Stimulated activated effector memory CD8-positive, alpha-beta T cell treated with anti-CD3 and anti-CD28 coated beads, Interleukin-12 subunit alpha, Interleukin-12 subunit beta, amount 100 ng/mL, for 72 hours (primary cell): ENCODE results near the gene PPM1E.

Source experiments
- ATAC-seq: fragments of 150-1000 bp; cut with Tn5 transposase; 2 replicates; pipeline ENCODE4 v1.10.0; 2021
- DNase-seq, 2 donors: peaks; one replicate each; pipeline ENCODE4 v3.0.0; 2021 to 2022; ENCODE audit warnings: low spot score in 2 of 2
- H3K27ac Mint-ChIP-seq: one replicate; pipeline ENCODE4 v1.8.0; 2022; ENCODE audit warnings: mild to moderate bottlenecking, mixed read lengths
- H3K36me3 Mint-ChIP-seq: one replicate; pipeline ENCODE4 v1.8.0; 2022; ENCODE audit warnings: mild to moderate bottlenecking, mixed read lengths
- H3K4me1 Mint-ChIP-seq: one replicate; pipeline ENCODE4 v1.8.0; 2022; ENCODE audit warnings: mixed read lengths
- H3K4me3 Mint-ChIP-seq: one replicate; pipeline ENCODE4 v1.8.0; 2022; ENCODE audit warnings: mild to moderate bottlenecking, mixed read lengths
- H3K9me3 Mint-ChIP-seq: one replicate; pipeline ENCODE4 v1.8.0; 2022; ENCODE audit warnings: mixed read lengths

The PPM1E gene

DNA sequence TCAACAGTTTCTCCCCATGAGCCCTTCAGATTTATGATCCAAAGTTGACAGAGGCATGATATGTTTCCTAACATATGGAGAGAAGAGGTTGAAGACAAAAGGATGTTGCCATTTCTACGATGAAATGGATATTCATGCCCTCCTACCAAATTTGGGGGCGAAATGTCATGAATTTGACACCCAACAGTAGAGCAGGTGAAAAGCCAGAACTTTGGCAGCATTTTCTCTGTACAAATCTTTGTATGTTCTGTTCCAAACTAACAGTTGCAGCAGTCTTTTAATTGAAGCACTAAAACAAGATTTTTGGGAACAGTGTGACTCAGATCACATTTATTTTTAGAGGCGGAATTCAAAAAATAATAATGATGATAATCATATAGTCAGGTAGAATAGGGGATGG is 220.9 kb downstream of the PPM1E start:
- Mint-ChIP-seq H3K4me3 (no peak overlapping the region), H3K27ac (no peak overlapping the region)
- no peak for ATAC-seq

DNA sequence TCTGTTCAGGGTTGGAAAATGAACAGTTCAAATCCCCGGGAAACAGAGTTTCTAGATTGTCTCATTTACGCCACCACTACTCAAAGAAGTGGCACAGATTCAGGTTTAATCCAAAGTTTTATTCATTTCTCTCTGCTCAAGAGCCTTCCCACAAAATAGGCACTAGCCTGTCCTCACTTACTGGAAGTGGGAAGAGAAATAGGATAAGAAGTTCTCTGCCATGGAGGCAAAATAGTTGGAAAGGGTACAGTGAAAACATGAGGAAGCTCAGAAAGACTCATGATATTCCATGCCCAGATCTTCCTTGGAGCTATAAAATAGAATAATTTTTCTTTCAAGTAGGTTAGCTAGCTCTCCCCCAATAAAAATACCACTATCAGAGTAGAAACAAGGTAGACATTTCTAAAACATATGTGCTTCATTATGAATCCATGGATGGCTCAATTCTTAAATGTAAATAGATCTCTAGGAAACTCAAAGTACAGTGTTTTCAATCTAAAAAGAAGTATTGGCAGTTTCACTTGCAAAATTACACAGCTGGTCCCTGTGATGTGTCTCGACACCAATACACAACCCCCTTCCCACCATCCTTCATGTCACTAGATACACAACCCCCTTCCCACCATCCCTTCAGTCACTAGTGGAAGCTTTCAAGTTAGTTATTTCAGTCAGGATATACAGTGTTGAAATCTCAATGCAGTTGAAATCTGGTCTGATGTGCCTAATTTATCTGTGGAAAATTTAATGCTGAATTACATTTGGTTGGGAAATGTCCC is 225.2 kb downstream of the PPM1E start:
- DNase-seq (no peak), ATAC-seq (no peak)
- H3K27ac Mint-ChIP-seq, result no peak overlapping the region
- H3K36me3 Mint-ChIP-seq, result no peaks in the 10 kb centered on the region
- no peaks in the 10 kb centered on the region for H3K4me1 Mint-ChIP-seq
- no peak overlapping the region for H3K4me3 Mint-ChIP-seq
- H3K9me3 Mint-ChIP-seq, result no peaks in the 10 kb centered on the region

More for the DNA sequence above, 220.9 kb downstream of the PPM1E start:
- Mint-ChIP-seq H3K4me1 (no peaks in the 10 kb centered on the region), H3K36me3 (no peaks in the 10 kb centered on the region), H3K9me3 (no peaks in the 10 kb centered on the region)
- no peak for DNase-seq

DNA sequence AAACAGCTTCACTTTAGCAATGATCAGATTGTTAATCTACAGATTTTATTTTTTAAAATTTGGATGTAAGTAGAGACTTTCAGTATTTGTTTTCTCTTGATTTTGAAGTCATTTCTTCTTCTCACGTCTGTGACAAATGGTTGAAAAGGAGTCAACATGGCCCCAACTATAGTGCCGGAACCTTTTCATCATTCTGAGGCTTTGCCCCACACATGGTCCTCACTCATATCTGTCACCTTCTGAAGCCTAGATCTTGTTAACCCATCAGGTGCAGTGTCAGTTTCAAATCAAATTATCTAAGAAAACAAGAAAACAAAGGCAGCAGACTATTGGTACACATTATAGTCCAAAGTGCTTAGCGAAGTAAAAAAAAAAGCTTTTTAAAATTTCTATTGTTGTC is 227.0 kb downstream of the PPM1E start:
- no peak for ATAC-seq
- no peak overlapping the region for H3K27ac Mint-ChIP-seq
- no peak for DNase-seq
- no peak overlapping the region for H3K4me3 Mint-ChIP-seq
- H3K9me3 Mint-ChIP-seq, result no peaks in the 10 kb centered on the region
- H3K4me1 Mint-ChIP-seq, result no peaks in the 10 kb centered on the region
- no peaks in the 10 kb centered on the region for H3K36me3 Mint-ChIP-seq

DNA sequence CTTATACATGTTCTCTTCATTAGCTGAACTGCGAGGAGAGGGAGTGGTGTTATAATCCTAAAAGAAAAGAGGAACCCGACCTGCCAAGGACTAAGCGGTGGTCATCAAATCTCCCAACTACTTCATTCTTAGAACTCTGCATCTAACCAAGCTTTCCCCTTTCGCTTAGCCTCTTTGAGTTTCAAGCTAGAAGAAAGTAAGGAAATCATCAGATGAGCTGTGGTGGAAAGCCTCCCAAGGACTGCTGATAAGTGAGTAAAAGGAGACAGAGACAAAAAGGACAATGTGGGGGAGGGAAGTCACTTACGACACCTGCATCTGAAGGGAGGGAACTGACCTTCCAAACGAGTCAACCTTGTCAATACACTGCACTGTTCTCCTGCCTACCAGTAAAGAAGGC is 229.7 kb downstream of the PPM1E start:
- H3K36me3 Mint-ChIP-seq, result no peaks in the 10 kb centered on the region
- no peaks in the 10 kb centered on the region for H3K4me1 Mint-ChIP-seq
- ATAC-seq (no peak), DNase-seq (no peak)
- no peak overlapping the region for H3K4me3 Mint-ChIP-seq
- peak overlapping the region; percentile 40 for H3K27ac Mint-ChIP-seq
- H3K9me3 Mint-ChIP-seq, result no peaks in the 10 kb centered on the region

DNA sequence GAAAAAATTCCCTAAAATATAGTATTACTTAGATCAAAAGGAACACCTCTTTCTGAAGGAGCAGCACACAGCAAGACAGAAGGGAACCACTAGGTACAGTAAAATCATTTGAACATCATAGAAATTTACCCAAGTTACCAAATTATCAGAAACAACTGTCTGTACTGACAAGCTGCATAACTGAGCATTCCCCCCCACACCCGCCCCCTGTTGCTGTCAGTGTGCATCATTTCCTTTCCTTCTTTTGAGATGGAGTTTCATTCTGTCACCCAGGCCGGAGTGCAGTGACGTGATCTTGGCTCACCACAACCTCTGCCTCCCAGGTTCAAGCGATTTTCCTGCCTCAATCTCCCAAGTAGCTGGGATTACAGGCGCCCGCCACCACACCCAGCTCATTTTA is 230.3 kb downstream of the PPM1E start:
- no peak overlapping the region for H3K4me3 Mint-ChIP-seq

DNA sequence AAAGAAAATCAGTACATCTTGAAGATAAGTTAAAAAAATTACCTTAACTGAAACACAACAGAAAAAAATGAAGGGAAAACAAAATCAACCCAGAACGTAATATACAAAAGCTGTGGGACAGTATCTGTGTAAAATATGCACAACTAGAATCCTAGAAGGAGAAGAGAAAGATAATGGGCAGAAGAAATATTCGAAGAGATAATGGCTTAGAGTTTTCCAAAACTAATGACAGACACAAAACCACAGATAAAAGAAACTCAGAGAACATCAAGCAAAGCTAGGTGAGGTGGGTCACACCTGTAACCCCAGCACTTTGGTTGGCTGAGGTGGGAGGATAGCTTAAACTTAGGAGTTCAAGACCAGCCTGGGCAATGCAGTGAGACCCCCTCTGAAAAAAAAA is 234.0 kb downstream of the PPM1E start:
- Mint-ChIP-seq H3K36me3 (no peaks in the 10 kb centered on the region), H3K4me1 (peaks cover 5% of the 10 kb centered on the region), H3K27ac (peak overlapping the region; percentile 60), H3K4me3 (no peak overlapping the region), H3K9me3 (no peaks in the 10 kb centered on the region)
- no peak for ATAC-seq
- DNase-seq, result no peak

More for the DNA sequence above, 230.3 kb downstream of the PPM1E start:
- no peaks in the 10 kb centered on the region for H3K9me3 Mint-ChIP-seq
- ATAC-seq (no peak), DNase-seq (no peak)
- no peaks in the 10 kb centered on the region for H3K4me1 Mint-ChIP-seq
- H3K36me3 Mint-ChIP-seq, result no peaks in the 10 kb centered on the region
- H3K27ac Mint-ChIP-seq, result peak overlapping the region; percentile 40

DNA sequence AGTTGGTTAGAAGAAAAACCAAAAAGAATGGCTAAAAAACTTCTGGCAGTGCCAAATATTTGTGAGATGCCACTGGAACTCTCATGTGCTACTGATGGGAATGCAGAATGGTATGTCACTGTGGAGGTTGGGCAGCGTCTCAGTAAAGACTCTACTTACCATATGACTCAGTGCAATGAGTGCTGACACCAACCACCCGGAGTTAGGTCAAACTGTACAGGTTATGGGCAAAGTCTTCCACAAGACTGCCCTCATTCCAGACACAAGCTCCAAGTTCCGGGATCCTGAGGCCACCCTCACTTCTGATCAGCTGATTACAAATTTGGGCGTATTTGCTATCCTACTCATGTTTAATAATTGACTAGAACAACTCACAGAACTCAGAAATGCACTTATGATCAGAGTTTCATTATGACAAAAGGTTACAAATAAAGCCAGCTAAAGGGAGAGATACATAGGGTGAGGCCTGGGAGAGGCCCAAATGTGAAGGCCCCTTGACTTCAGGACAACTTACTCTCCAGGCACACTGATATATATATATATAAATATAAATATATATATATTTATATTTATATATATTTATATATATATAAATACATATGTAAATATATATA is 236.2 kb downstream of the PPM1E start:
- DNase-seq (peak in 1 of 2 donors; percentile 72), ATAC-seq (peak; percentile 94)
- no peaks in the 10 kb centered on the region for H3K9me3 Mint-ChIP-seq
- H3K27ac Mint-ChIP-seq, result peak overlapping the region; percentile 11
- H3K36me3 Mint-ChIP-seq, result no peaks in the 10 kb centered on the region
- peaks cover 5% of the 10 kb centered on the region for H3K4me1 Mint-ChIP-seq
- no peak overlapping the region for H3K4me3 Mint-ChIP-seq

DNA sequence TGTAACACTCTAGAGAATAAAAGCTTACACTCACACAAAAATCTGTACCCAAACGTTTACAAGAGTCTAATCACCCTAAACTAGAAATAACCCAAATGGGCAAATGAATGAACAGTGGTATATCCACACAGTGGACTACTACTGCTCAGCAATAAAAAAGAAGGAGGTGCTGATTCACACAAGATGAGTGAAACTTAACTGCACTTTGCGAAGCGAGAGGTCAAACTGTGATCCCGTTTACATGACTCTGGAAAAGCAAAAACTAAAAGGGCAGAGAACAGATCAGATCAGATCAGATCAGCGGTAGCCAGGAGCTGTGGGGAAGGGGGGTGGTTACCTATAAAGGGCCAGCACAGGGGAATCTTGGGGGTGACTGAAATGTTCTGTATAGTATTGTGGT is 237.7 kb downstream of the PPM1E start:
- Mint-ChIP-seq H3K27ac (peak overlapping the region; percentile 46), H3K4me3 (no peak overlapping the region)
- no peak for DNase-seq

DNA sequence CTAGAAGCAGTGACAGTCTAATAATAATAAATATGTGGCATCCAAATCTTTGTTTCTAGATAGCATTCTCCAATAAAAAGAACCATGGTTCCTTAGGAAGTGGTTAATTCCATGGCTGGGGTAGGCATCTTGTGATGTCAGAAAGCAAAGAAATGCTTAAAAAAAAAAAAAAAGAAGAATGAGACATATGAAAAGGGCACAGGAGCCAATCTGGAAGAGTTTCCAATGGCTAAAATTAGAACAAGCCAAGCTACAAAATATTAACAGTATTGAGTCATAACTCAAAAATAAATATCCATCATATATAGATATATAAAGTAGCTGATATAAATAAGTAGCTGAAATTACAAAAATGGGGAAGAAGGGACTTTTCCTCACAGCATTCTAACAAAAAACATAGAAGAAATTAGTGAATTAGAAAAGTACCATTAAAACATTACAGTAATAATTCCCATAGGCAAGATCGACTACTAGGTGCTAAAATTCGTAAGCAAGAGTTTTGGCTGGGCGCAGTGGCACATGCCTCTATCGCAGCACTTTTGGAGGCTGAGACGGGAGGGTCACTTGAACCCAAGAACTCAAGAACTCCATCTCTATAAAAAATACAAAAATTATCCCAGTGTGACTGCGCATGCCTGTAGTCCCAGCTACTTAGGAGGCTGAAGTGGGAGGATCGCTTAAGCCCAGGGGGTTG is 239.7 kb downstream of the PPM1E start:
- DNase-seq (no peak), ATAC-seq (no peak)
- no peak overlapping the region for H3K4me3 Mint-ChIP-seq
- peaks cover 33% of the 10 kb centered on the region for H3K36me3 Mint-ChIP-seq
- peaks cover 5% of the 10 kb centered on the region for H3K4me1 Mint-ChIP-seq
- H3K27ac Mint-ChIP-seq, result no peak overlapping the region
- H3K9me3 Mint-ChIP-seq, result no peaks in the 10 kb centered on the region

More for the DNA sequence above, 237.7 kb downstream of the PPM1E start:
- Mint-ChIP-seq H3K4me1 (peaks cover 5% of the 10 kb centered on the region), H3K9me3 (no peaks in the 10 kb centered on the region), H3K36me3 (peaks cover 12% of the 10 kb centered on the region)
- no peak for ATAC-seq

DNA sequence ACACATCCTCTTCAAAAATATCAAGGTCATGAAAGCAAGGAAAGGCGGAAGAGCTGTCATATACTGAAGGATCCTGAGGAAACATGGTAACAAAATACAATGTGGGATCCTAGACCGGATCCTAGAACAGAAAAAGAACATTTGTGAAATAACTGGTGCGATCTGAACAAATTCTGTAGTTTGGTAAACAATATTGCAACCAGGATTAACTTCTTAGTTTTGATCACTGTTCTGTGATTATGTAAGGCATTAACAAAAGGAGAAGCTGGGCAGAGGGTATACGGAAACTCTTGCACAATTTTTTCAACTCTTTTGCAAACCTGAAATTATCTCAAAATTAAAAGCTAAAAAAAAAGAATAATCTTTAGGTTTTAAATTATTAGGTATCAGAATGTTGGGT is 241.3 kb downstream of the PPM1E start:
- H3K4me3 Mint-ChIP-seq, result no peak overlapping the region
- ATAC-seq (no peak), DNase-seq (no peak)
- peak overlapping the region; percentile 67 for H3K27ac Mint-ChIP-seq
- H3K9me3 Mint-ChIP-seq, result no peaks in the 10 kb centered on the region
- H3K4me1 Mint-ChIP-seq, result peaks cover 10% of the 10 kb centered on the region
- H3K36me3 Mint-ChIP-seq, result peaks cover 46% of the 10 kb centered on the region

DNA sequence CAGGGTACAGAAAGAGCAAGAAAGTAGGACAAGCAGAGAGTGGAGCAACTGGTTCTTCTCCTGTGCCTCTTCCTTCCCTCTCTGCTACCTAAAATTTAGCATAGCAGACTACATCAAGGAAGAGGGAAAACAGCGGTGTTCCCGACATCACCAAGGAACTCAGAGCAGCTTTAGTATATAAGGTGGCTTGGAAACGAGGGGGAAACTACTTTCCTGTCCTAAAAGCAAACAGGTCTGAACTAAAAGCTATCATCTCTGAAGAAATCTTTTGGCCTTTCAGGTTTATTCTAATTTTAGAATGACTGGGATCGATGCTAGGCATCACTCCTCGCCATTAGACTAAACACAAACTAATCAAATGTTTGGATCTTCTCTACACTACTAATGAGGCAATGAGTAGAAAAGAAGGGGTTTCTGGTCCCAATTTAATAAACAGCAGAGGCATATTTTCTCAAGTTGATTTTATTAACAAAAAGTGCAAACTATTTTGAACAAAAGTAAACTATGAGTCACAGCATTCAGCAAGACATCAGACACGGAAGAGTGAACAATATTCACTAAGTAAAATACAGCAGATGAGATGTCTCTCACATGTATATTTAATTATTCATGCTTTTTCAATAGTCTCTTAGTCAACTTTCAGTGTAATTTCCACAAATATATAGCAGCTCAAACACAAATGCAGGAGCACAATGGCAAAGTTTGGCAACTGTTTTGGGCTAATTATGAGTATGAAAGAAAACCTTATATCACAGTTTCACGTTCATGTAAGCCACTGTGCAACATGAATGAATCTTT is 242.3 kb downstream of the PPM1E start:
- H3K27ac Mint-ChIP-seq, result peak overlapping the region; percentile 67
- peaks cover 10% of the 10 kb centered on the region for H3K4me1 Mint-ChIP-seq
- no peaks in the 10 kb centered on the region for H3K9me3 Mint-ChIP-seq
- no peak overlapping the region for H3K4me3 Mint-ChIP-seq
- DNase-seq (no peak), ATAC-seq (no peak)
- H3K36me3 Mint-ChIP-seq, result peaks cover 46% of the 10 kb centered on the region

DNA sequence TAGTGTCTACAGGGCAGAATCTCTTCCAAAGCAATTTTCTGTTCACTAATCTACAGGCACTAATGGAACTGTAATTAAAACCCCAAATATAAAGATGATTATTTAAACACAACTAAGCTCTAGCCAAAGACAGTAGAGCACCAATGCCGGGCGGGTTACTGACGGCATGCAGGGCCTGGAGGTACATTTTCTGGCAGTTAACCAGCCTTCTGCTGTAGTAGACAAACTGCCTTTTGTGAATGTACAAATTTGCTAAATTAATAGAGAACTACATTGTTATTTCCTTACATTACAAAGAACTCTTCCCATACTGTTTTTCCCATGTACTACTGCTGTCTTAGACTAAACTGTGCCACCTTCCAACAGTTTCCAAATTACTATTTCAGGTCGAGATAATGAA is 243.2 kb downstream of the PPM1E start:
- Mint-ChIP-seq H3K4me3 (no peak overlapping the region), H3K36me3 (peaks cover 46% of the 10 kb centered on the region), H3K27ac (peak overlapping the region; percentile 34), H3K9me3 (no peaks in the 10 kb centered on the region), H3K4me1 (peaks cover 10% of the 10 kb centered on the region)
- no peak for DNase-seq
- no peak for ATAC-seq

DNA sequence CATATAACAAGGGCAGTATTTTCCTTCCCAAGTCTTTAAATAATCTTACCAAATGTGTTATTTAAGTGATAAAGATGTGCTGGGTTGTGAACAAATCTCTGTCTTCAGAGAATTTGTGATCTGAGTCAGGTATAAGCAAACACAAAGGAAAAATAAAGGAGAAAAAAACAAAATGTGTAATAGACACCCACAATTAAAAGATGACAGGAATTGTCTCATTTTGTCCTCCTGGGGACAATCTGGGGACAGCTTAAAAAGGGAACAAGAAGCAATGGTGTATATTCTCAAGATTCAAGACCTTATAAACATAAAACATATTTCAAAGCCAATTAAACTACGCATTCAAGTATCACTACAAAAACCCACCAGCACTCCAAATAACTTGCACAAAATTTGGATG is 243.8 kb downstream of the PPM1E start:
- peaks cover 46% of the 10 kb centered on the region for H3K36me3 Mint-ChIP-seq
- no peaks in the 10 kb centered on the region for H3K9me3 Mint-ChIP-seq
- peaks cover 10% of the 10 kb centered on the region for H3K4me1 Mint-ChIP-seq
- ATAC-seq (no peak), DNase-seq (no peak)
- no peak overlapping the region for H3K27ac Mint-ChIP-seq
- H3K4me3 Mint-ChIP-seq, result no peak overlapping the region

DNA sequence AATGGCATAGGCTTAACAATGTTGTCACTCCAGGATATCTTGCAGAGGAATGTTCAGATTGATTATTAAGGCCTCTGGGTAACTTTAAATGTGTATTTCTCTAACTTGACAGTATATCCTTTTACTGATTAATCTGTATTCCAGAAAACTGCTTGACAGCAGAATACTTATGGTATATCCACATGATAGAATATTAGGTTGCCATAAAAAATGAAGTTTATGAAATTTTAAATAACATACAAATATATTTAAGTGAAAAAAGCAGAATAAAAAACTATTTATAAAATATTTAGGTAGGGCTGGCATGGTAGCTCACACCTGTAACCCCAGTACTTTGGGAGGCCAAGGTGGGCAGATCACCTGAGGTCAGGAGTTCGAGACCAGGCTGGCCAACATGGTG is 244.4 kb downstream of the PPM1E start:
- DNase-seq (no peak), ATAC-seq (no peak)
- Mint-ChIP-seq H3K27ac (no peak overlapping the region), H3K9me3 (no peaks in the 10 kb centered on the region), H3K4me3 (peak overlapping the region; percentile 70), H3K4me1 (peaks cover 10% of the 10 kb centered on the region), H3K36me3 (peaks cover 49% of the 10 kb centered on the region)

DNA sequence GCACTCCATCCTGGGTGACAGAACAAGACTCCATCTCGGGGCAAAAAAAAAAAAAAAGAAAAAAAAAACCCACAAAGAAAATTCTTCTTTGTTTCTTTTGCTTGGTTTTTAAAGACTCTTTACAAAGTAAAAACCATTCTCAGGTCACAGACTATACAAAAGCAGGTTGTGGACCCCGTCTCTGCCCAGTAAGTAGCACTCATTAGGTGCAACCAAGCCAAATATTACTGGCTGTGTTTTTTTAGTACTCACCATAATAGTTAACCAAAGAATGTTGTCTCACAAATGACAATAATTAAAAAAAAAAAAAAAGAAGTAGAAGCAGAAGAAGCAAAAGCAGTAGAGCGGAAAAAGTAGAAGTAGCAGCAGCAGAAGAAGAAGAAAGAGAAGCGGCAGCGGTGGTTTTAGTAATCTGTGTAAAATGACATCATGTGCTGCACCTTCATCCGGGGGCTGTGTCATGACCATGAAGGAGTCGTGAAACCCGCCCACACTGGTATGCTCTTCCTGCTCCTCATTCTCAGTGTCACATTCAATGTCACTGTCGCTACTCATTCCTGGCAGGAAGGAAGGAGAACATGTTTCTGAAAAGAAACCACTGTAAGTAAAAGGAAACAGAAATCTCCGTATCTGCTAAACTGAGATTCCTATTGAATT is 245.6 kb downstream of the PPM1E start:
- H3K4me3 Mint-ChIP-seq, result peak overlapping the region; percentile 70
- peaks cover 10% of the 10 kb centered on the region for H3K4me1 Mint-ChIP-seq
- H3K27ac Mint-ChIP-seq, result peak overlapping the region; percentile 85
- peak; percentile 41 to 82 for DNase-seq
- no peaks in the 10 kb centered on the region for H3K9me3 Mint-ChIP-seq
- ATAC-seq, result peak; percentile 100
- H3K36me3 Mint-ChIP-seq, result peaks cover 59% of the 10 kb centered on the region
